ENCODE data around the gene RSRC1. TPM values are rescaled to one million over a fixed set of nuclear protein-coding genes. Genes with fewer than 3 reads are reported as not detected.

Gene RSRC1
- total RNA-seq, 1 donor from 2014 or later = 28.5 TPM

- Mint-ChIP-seq H3K4me3 (ENCODE audit: unreplicated experiment) (peak within 1 kb of the TSS; percentile 98), H3K9me3 (ENCODE audit: unreplicated experiment) (no peaks in the 10 kb centered on the region), H3K27ac (ENCODE audit: unreplicated experiment) (peak within 1 kb of the TSS; percentile 99), H3K4me1 (ENCODE audit: low read depth, unreplicated experiment) (peaks cover 8% of the 10 kb centered on the region), H3K36me3 (ENCODE audit: low read depth, unreplicated experiment) (no peaks in the 10 kb centered on the region), H3K27me3 (ENCODE audit: low read depth, unreplicated experiment) (no peaks in the 10 kb centered on the region)
- TF ChIP-seq CTCF (IDR thresholded peaks at IDR 0.05; ENCODE audit: insufficient read depth, low read depth, low read length) (no peak), EZH2 (IDR thresholded peaks at IDR 0.05; ENCODE audit: insufficient read depth, low read length) (no peak)
- peak within 1 kb of the TSS; percentile 95 for H3K9ac ChIP-seq (ENCODE audit: low read length)
- peak within 1 kb of the TSS; percentile 100 for H3K4me2 ChIP-seq (ENCODE audit: low read length)
- H3K27ac ChIP-seq (ENCODE audit: low read depth, low read length) = peak within 1 kb of the TSS; percentile 87
- peaks cover 10% of the 10 kb centered on the region for H3K4me1 ChIP-seq (ENCODE audit: insufficient read depth, low read length)
- H4K20me1 ChIP-seq (ENCODE audit: insufficient read depth, low read length) = no peaks in the 10 kb centered on the region
- DNase-seq (ENCODE audit: low read depth) (peak; percentile 90), FAIRE-seq (peak; percentile 67)
- H3K79me2 ChIP-seq (ENCODE audit: insufficient read depth, low read length) = no peaks in the 10 kb centered on the region
- H3K4me3 ChIP-seq (ENCODE audit: insufficient read depth, low read depth, low read length) = peak within 1 kb of the TSS; percentile 77
- no peaks in the 10 kb centered on the region for H3K27me3 ChIP-seq (ENCODE audit: insufficient read depth, low read length)
- no peaks in the 10 kb centered on the region for H3K9me3 ChIP-seq (ENCODE audit: insufficient read depth, low read depth, low read length)
- H2AFZ ChIP-seq (ENCODE audit: low read depth, low read length) = peak within 1 kb of the TSS; percentile 95
- no peaks in the 10 kb centered on the region for H3K36me3 ChIP-seq (ENCODE audit: insufficient read depth, low read length)
Measured at GRCh38 chr3:158570999-158571702, 461.3 kb downstream of the RSRC1 start, which contains the start of gene MLF1. MLF1 (plus strand) TSS chr3:158571194; CDS start chr3:158571301, 107 bp downstream.

GRCh38 chr3:158571969-158572765 is 462.3 kb downstream of the RSRC1 start:
- H3K4me3 ChIP-seq (ENCODE audit: insufficient read depth, low read depth, low read length) = no peak overlapping the region
- H4K20me1 ChIP-seq (ENCODE audit: insufficient read depth, low read length) = no peaks in the 10 kb centered on the region
- Mint-ChIP-seq H3K9me3 (ENCODE audit: unreplicated experiment) (no peaks in the 10 kb centered on the region), H3K27me3 (ENCODE audit: low read depth, unreplicated experiment) (no peaks in the 10 kb centered on the region), H3K4me3 (ENCODE audit: unreplicated experiment) (no peak overlapping the region), H3K4me1 (ENCODE audit: low read depth, unreplicated experiment) (peaks cover 8% of the 10 kb centered on the region), H3K36me3 (ENCODE audit: low read depth, unreplicated experiment) (no peaks in the 10 kb centered on the region), H3K27ac (ENCODE audit: unreplicated experiment) (no peak overlapping the region)
- DNase-seq (ENCODE audit: low read depth) (no peak), FAIRE-seq (no peak)
- H3K4me2 ChIP-seq (ENCODE audit: low read length) = peak overlapping the region; percentile 100
- H3K36me3 ChIP-seq (ENCODE audit: insufficient read depth, low read length) = no peaks in the 10 kb centered on the region
- no peak overlapping the region for H2AFZ ChIP-seq (ENCODE audit: low read depth, low read length)
- H3K79me2 ChIP-seq (ENCODE audit: insufficient read depth, low read length) = no peaks in the 10 kb centered on the region
- H3K4me1 ChIP-seq (ENCODE audit: insufficient read depth, low read length) = peaks cover 10% of the 10 kb centered on the region
- TF ChIP-seq CTCF (IDR thresholded peaks at IDR 0.05; ENCODE audit: insufficient read depth, low read depth, low read length) (no peak), EZH2 (IDR thresholded peaks at IDR 0.05; ENCODE audit: insufficient read depth, low read length) (no peak)
- H3K27ac ChIP-seq (ENCODE audit: low read depth, low read length) = no peak overlapping the region
- no peaks in the 10 kb centered on the region for H3K27me3 ChIP-seq (ENCODE audit: insufficient read depth, low read length)
- H3K9ac ChIP-seq (ENCODE audit: low read length) = no peak overlapping the region
- no peaks in the 10 kb centered on the region for H3K9me3 ChIP-seq (ENCODE audit: insufficient read depth, low read depth, low read length)

Measured in astrocyte (in vitro differentiated cells and primary cell).